ENCODE data around the gene ERN1. TPM values are rescaled to one million over a fixed set of nuclear protein-coding genes. Genes with fewer than 3 reads are reported as not detected.

ERN1 gene
- polyA plus RNA-seq, 3 donors = 11.0 to 27.5 (median 13.7) TPM

DNA sequence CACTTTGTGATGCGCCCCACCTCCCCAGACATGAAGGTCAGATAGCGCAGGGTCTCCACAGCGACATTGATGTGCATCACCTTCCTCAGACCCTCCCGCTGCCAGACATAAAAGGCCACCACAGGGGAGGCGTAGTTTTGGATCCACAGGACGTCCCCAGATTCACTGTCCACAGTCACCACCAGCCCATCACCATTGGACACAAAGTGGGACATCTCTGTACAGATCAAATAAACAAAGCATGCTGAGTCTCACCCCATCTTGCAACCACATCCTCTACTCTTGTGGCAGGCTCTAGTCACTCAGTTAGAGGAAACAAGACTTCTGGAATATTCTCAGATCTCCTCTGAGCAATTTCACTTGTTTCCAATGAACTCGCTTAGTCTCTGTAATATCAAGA lies 63.2 kb downstream of the ERN1 start:
- H3K4me2 ChIP-seq (replicated peaks; ENCODE audit: extremely low read depth, low read length, poor library complexity, severe bottlenecking) = no peak overlapping the region
- no peaks in the 10 kb centered on the region for H4K20me1 ChIP-seq (ENCODE audit: insufficient read depth, low read length)
- Mint-ChIP-seq H3K9me3 (peaks cover 12 to 17% (median 15%) of the 10 kb centered on the region in 7 donors), H3K4me3 (no peak overlapping the region), H3K27ac (peak overlapping the region in 5 of 7 donors; percentile 28 to 79 (median 68)), H3K36me3 (peaks cover 89 to 97% of the 10 kb centered on the region in 2 donors), H3K4me1 (peaks cover 51% of the 10 kb centered on the region), H3K27me3 (ENCODE audit: low read depth in 3 of 3) (peaks cover 0 to 4% (median 0%) of the 10 kb centered on the region in 3 donors)
- no peaks in the 10 kb centered on the region for H3K79me2 ChIP-seq (ENCODE audit: insufficient read depth, low read length)
- H3K36me3 ChIP-seq (replicated peaks in 1 of 2; ENCODE audit: control insufficient read depth in 1 of 2, insufficient read depth in 2 of 2, low read length in 2 of 2) = peaks cover 70 to 83% of the 10 kb centered on the region in 2 donors
- intact Hi-C loops (cut with micrococcal nuclease) = no loop called here
- no peak overlapping the region for H3K4me3 ChIP-seq (replicated peaks in 1 of 3; ENCODE audit: low read depth in 2 of 3, low read length in 3 of 3)
- no peak overlapping the region for H2AFZ ChIP-seq (ENCODE audit: insufficient read depth, low read depth, low read length, poor library complexity, severe bottlenecking)
- H3K27ac ChIP-seq (ENCODE audit: low read depth in 1 of 2, low read length in 2 of 2) = peak overlapping the region in 1 of 2 donors; percentile 59
- H3K9ac ChIP-seq (ENCODE audit: insufficient read depth, low read length, poor library complexity, severe bottlenecking) = no peak overlapping the region
- no peak for DNase-seq
- peaks cover 7 to 16% of the 10 kb centered on the region in 2 donors for H3K9me3 ChIP-seq (replicated peaks in 1 of 2; ENCODE audit: control insufficient read depth in 1 of 2, insufficient read depth in 1 of 2, low read length in 2 of 2)
- WGBS (ENCODE audit: insufficient coverage) = 98% methylated on average over 6 of the region's 7 CpGs
- no peaks in the 10 kb centered on the region for H3K27me3 ChIP-seq (ENCODE audit: control insufficient read depth in 2 of 2, insufficient read depth in 2 of 2, low read length in 2 of 2)
- no peak for TF ChIP-seq CTCF (IDR thresholded peaks at IDR 0.05)
- H3K4me1 ChIP-seq (ENCODE audit: control insufficient read depth in 1 of 2, insufficient read depth in 2 of 2, low read length in 2 of 2) = peaks cover 29 to 45% of the 10 kb centered on the region in 2 donors

- Histone ChIP-seq H3K4me1 (ENCODE audit: control insufficient read depth in 1 of 2, insufficient read depth in 2 of 2, low read length in 2 of 2) (peaks cover 44 to 61% of the 10 kb centered on the region in 2 donors), H3K9me3 (replicated peaks in 1 of 2; ENCODE audit: control insufficient read depth in 1 of 2, insufficient read depth in 1 of 2, low read length in 2 of 2) (peaks cover 7 to 14% of the 10 kb centered on the region in 2 donors), H3K4me2 (replicated peaks; ENCODE audit: extremely low read depth, low read length, poor library complexity, severe bottlenecking) (no peak overlapping the region), H3K4me3 (replicated peaks in 1 of 3; ENCODE audit: low read depth in 2 of 3, low read length in 3 of 3) (no peak overlapping the region), H3K79me2 (ENCODE audit: insufficient read depth, low read length) (no peaks in the 10 kb centered on the region), H2AFZ (ENCODE audit: insufficient read depth, low read depth, low read length, poor library complexity, severe bottlenecking) (no peak overlapping the region), H3K36me3 (replicated peaks in 1 of 2; ENCODE audit: control insufficient read depth in 1 of 2, insufficient read depth in 2 of 2, low read length in 2 of 2) (peaks cover 58 to 75% of the 10 kb centered on the region in 2 donors), H3K27ac (ENCODE audit: low read depth in 1 of 2, low read length in 2 of 2) (no peak overlapping the region), H4K20me1 (ENCODE audit: insufficient read depth, low read length) (no peaks in the 10 kb centered on the region), H3K27me3 (ENCODE audit: control insufficient read depth in 2 of 2, insufficient read depth in 2 of 2, low read length in 2 of 2) (no peaks in the 10 kb centered on the region), H3K9ac (ENCODE audit: insufficient read depth, low read length, poor library complexity, severe bottlenecking) (no peak overlapping the region)
- no peak for DNase-seq
- intact Hi-C loops (cut with micrococcal nuclease) = no loop called here
- Mint-ChIP-seq H3K4me1 (peaks cover 67% of the 10 kb centered on the region), H3K9me3 (peaks cover 12 to 17% (median 13%) of the 10 kb centered on the region in 7 donors), H3K27ac (no peak overlapping the region), H3K4me3 (no peak overlapping the region), H3K36me3 (peaks cover 80 to 87% of the 10 kb centered on the region in 2 donors), H3K27me3 (ENCODE audit: low read depth in 3 of 3) (peaks cover 0 to 4% (median 0%) of the 10 kb centered on the region in 3 donors)
- WGBS (ENCODE audit: insufficient coverage) = 100% methylated on average over 3 of the region's 8 CpGs
- no peak for TF ChIP-seq CTCF (IDR thresholded peaks at IDR 0.05)
These were observed 64.8 kb downstream of the ERN1 start for GRCh38 chr17:64065161-64065560.
